Transverse colon (tissue), 3 donors: ENCODE measurements around the gene DMD.

Source experiments
- CTCF ChIP-seq, 5 experiments: fragments of 200-600 bp in 3 of 5; fragments of 450-650 bp in 2 of 5; sonication (generic) in 3 of 5; IDR thresholded peaks; 1 replicate in 2 of 5; 2 replicates in 3 of 5; pipeline ENCODE4 v1.5.1; 2016 to 2017; ENCODE audit warnings: antibody characterized with exemption in 5 of 5, inconsistent platforms in 3 of 5, mild to moderate bottlenecking in 2 of 5, moderate library complexity in 1 of 5
- EP300 ChIP-seq: sonication (generic); formaldehyde crosslinking; IDR thresholded peaks from one replicate; pipeline ENCODE4 v1.6.1; 2017; ENCODE audit warnings: antibody characterized with exemption, low read depth

GRCh38 chrX:31542566-31542965 is 1668.8 kb downstream of the DMD start:
- TF ChIP-seq CTCF (IDR thresholded peaks at IDR 0.05) (no peak), EP300 (no peak)
